Measurements from ENCODE around the gene SPNS2.

Gene SPNS2

GRCh38 chr17:4538236-4539002, 39.7 kb downstream of the SPNS2 start:
- DNase-seq, result no peak

DNA sequence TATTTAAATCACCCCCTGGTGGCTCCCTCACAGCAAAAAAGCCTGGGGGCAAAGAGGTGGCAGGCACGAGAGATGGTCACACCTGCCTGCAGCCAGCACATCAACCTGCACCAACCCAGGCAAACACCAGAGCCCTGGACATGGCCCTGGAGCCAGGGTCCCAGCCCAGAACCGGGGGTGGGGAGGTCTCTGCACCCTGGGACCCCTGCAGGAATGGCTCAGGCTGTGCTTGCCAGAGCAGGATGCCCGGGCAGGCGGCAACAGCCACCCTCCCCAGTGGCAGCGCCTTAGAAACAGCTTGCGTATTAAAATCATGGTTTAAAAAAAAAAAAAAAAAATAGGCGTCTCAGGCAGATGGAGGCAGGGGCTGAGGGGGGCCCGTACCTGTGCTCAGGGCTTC, 40.3 kb downstream of the SPNS2 start:
- DNase-seq, result no peak

- DNase-seq, result no peak
These were observed 41.0 kb downstream of the SPNS2 start for GRCh38 chr17:4539576-4540223.

GRCh38 chr17:4540224-4540651, 41.6 kb downstream of the SPNS2 start:
- no peak for DNase-seq

- no peak for DNase-seq
These were observed 42.1 kb downstream of the SPNS2 start for GRCh38 chr17:4540687-4541327.

DNA sequence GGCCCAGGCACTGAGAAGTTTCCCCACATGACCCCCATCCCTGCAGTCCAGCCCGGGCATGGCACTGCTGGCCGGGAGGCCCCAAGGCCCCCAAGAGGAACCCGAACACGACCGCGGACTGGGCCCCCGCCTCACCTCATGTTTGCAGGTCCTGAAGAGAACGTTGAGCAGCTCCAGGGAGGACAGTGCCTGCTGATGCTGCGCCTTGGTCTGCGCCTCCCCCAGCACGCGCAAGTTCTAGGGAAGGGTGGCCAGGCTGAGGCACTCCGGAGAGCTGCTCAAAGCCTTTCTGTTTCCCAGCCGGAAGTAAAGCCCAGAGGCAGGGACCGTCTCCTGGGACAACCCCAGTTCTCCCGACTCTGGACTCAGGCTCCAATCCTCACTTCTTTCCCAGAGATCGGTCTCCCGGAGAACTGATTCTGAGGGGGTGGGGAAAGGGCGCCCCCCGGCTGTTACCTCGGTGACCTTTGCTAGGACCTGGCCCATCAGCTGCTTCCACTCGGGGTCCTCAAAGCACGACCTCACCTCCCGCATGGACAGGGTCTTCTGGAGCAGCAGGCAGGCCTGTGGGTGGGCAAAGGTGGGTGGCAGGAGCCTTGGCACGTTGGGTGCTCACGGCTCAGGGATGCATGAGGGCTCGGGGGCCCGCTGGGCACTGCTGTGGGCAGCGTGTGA, 42.8 kb downstream of the SPNS2 start:
- no peak for DNase-seq

GRCh38 chr17:4542003-4542725, 43.5 kb downstream of the SPNS2 start:
- DNase-seq, result no peak

- no peak for DNase-seq
These were observed 44.1 kb downstream of the SPNS2 start for GRCh38 chr17:4542726-4543191.

GRCh38 chr17:4543557-4544026, 44.9 kb downstream of the SPNS2 start:
- no peak for DNase-seq

DNA sequence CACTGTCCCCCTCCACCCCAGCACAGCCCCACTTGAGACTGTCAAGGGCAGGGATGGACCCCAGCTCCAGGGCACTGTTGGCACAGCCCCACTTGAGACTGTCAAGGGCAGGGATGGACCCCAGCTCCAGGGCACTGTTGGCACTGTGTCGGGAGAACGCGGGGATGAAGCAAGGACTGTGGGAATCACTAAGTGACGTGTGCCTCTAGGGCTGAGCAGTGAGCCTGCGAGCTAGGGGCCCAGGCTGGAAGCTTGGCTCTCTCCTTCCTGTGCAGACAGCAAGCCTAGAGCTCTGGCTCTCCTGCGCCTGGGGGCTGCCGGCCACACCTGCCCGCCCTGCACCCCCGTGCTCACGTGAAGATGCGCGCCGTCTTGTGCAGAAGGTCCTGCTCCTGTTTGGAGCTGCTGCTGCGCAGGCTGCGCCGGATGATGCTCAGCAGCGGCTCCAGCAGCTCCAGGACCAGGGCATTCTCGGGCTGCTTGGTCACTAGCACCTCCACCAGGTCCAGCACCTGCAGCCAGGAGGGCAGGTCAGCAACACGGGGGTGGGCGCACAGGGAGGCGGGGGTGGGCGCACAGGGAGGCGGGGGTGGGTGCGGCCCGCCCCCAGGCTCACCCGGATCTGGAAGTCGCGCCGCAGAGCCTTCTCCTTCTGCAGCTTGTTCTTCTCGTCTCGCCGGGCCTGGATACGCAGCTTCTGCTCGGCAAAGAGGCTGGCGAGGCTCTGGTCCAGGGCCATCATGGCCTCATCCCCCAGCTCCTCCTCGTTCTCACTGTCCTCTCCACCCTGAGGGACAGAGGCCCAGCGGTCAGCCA, 45.7 kb downstream of the SPNS2 start:
- no peak for DNase-seq

GRCh38 chr17:4544951-4545216, 46.2 kb downstream of the SPNS2 start:
- no peak for DNase-seq

- no peak for DNase-seq
These were observed 46.7 kb downstream of the SPNS2 start for GRCh38 chr17:4545217-4545951.

- no peak for DNase-seq
These were observed 48.6 kb downstream of the SPNS2 start for GRCh38 chr17:4547118-4547906.

DNA sequence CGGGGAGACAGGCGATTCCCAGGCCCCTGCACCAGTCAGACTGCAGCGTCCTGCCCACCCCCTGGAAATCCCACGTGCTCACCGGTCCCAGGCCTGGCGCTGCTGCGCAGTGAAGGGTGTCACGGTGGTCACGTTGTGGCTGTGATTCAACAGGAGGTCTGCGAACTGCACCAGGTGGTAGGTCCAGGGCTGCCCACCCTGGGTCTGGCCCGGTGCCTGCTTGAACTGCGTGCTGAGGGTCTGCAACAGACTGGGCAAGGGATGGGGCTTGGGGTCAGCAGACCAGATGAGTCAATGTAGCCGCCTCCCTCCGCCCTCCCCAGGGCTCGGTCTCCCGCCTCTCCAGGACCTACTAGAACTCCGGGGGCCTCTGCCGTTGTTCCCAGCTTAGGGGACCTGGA, 49.4 kb downstream of the SPNS2 start:
- no peak for DNase-seq

DNA sequence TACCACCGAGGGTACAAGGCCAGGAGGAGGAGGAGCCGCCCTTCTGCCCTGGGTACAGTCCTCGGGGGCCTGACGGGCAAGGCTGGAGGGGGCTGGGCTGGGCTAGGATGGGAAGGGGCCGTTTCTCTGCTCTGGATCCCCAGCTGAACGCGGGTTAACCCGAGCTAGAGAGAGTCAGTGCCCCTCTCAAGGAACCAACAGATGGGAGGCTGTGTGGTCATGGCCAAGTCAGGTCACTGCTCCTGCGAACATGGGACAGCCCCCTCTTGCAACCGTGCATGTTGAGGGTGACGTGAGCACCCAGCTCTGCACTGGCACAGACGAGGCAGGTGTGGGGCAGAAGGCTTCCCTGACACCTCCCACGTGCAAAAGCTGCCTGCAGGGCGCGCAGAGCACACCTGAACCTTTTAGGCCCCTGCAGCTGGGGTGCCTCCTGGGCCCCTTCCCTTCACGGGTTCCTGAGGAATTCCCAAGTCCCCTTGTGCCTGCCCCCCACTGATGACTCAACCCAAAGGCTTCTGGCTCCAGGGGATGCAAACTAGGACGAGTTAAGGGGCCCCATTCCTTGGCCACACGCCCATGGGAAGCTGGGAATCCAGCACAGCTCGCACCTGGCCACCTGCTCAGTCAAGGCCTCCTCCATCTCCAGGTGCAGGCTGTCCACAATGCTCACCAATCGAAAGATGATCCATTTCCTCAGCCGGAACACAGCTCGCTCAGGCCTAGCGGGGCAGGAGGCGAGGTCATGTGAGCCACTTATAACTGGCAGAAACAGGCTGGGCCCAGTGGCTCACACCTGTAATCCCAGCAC, 50.2 kb downstream of the SPNS2 start:
- no peak for DNase-seq

DNA sequence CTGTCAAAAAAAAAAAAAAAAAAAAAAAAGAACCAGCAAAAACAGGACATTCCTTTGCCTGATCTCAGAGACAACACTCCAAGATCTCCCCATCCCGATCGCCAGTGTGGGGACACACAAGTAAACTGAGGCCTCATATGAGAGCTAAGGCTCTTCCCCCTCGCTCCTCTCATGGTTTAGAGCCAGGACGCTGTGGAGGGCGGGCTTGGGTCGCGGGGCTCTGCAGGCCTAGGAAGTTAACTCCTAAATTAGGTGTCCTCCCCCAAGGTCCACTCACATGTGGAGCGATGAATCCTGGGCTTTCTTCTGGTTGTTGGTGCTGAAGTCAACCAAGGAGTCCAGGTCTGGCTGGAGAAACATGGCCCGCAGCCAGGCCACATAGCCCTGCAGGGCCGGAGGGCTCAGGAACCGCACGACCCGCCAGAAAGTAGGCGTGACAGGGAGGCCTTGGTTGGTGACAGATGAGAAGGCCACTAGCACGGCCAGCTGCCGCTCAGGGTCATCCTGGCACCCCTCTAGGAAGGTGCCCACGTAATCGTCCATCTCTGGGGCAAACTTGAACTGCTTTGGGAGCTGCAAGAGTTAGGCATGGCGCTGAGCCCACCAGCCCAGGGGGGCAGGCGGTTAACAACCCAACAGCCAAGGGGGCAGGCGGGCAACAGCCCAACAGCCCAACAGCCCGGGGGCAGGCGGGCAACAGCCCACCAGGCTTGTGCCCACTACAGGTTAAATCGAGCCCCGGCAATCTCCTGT, 51.3 kb downstream of the SPNS2 start:
- DNase-seq, result no peak

DNA sequence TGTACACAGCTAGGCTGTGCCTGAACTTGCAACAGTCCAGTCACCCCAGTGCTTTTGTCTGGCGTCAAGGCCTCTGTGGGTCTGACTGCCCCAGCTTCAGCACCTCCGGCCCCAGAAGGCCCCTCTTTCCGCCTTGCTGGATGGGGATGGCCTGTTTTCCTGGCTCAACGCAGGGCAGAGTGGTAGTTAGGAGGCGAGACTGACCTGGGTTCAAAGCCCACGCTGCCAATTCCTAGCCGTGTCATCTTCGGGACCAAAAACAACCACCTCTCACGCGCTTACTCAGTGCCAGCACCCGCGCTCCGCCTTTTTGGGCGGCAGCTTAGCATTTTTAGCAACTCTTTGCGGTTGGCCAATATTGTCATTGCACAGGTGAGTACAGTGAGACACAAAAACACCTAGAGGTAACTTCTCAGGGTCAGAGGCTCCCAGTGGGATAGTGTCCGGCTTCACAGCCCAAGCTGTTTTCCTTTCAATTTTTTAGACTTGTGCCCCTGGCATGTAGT, 51.9 kb downstream of the SPNS2 start:
- DNase-seq, result no peak

DNA sequence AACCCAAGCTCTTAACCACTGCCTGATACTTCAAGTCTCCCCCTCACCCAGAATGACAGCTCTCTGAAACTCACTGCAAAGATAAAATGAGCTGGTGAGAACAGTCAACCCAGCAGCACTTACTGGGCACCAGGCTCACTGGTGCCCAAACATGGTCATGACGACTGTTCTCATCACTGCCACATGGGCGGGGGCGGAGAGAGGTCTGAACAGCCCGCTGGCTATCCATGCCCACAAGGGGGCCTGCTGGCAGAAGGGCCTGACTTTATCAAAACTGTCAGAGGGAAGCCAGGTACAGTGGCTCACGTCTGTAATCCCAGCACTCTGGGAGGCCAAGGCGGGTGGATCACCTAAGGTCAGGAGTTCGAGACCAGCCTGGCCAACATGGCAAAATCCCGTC, 52.5 kb downstream of the SPNS2 start:
- DNase-seq, result no peak

Data from GOT3 (cell line).